Measurements from ENCODE around the gene ADAP2.

Gene ADAP2

GRCh38 chr17:30997842-30998241 is 76.1 kb downstream of the ADAP2 start:
- DNase-seq (ENCODE audit: low spot score), result no peak
- TF ChIP-seq, protein P1, sequence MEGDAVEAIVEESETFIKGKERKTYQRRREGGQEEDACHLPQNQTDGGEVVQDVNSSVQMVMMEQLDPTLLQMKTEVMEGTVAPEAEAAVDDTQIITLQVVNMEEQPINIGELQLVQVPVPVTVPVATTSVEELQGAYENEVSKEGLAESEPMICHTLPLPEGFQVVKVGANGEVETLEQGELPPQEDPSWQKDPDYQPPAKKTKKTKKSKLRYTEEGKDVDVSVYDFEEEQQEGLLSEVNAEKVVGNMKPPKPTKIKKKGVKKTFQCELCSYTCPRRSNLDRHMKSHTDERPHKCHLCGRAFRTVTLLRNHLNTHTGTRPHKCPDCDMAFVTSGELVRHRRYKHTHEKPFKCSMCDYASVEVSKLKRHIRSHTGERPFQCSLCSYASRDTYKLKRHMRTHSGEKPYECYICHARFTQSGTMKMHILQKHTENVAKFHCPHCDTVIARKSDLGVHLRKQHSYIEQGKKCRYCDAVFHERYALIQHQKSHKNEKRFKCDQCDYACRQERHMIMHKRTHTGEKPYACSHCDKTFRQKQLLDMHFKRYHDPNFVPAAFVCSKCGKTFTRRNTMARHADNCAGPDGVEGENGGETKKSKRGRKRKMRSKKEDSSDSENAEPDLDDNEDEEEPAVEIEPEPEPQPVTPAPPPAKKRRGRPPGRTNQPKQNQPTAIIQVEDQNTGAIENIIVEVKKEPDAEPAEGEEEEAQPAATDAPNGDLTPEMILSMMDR (IDR thresholded peaks at IDR 0.05; ENCODE audit: extremely low read depth, missing control alignments), result no peak

GRCh38 chr17:31002047-31002446 is 80.3 kb downstream of the ADAP2 start:
- TF ChIP-seq, protein P1 (IDR thresholded peaks at IDR 0.05; ENCODE audit: extremely low read depth, missing control alignments), result no peak
- no peak for DNase-seq (ENCODE audit: low spot score)

- TF ChIP-seq, protein P1 (IDR thresholded peaks at IDR 0.05; ENCODE audit: extremely low read depth, missing control alignments), result no peak
Measured at GRCh38 chr17:31003225-31003866, 81.6 kb downstream of the ADAP2 start.

DNA sequence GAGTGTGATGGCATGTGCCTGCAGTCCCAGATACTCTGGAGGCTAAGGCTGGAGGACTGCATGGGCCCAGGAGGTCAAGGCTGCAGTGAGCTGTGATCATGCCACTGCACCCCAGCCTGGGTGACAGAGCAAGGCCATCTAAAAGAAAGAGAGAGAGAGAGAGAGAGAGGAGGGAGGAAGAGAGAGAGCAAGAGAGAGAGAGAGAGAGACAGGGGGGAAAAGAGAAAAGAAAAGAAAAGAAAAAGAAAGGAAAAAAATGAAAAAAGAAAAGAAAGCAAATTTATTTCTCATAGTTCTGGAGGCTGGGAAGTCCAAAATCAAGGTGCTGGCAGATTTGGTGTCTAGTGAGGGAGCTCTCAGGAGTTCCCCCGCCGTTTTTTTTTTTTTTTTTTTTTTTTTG is 82.4 kb downstream of the ADAP2 start:
- TF ChIP-seq, protein P1 (IDR thresholded peaks at IDR 0.05; ENCODE audit: extremely low read depth, missing control alignments), result no peak
- DNase-seq (ENCODE audit: low spot score), result no peak

More at GRCh38 chr17:31003225-31003866, 81.6 kb downstream of the ADAP2 start:
- DNase-seq (ENCODE audit: low spot score), result no peak

DNA sequence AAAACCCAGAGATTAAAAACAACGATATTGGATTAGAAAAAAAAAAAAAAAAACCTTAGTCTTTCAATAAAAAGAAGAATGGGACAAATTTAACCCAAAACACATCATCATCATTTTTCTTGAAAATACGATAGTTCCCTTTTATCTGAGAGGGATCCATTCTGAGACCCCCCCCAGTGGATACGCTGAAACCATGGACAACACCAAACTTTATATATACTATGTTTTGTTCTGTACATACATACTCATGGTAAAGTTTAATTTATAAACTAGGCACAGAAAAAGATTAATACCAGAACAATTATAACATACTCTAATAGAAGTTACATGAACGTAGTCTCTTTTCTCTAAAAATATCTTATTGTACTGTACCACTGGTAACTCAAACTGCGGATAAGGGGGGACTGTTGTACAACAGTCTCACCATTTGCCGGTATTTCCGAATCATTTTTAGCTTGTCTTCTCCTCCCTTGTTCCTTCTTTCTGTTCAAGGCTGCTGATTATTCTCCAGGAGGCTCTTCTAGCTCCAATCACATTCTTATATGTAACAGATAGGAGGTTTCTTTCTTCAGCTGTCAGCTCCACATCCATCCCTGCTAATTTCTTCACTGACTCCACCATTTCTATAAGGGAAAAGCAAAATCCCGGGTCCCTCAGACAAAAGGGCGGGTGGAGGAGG is 86.1 kb downstream of the ADAP2 start:
- no peak for DNase-seq (ENCODE audit: low spot score)
- TF ChIP-seq, protein P1 (IDR thresholded peaks at IDR 0.05; ENCODE audit: extremely low read depth, missing control alignments), result no peak

GRCh38 chr17:31008374-31009041 is 86.8 kb downstream of the ADAP2 start:
- TF ChIP-seq, protein P1 (IDR thresholded peaks at IDR 0.05; ENCODE audit: extremely low read depth, missing control alignments), result no peak
- DNase-seq (ENCODE audit: low spot score), result peak; percentile 80
